Uterus (tissue), 4 donors: ENCODE measurements around the gene USH1G. TPM values are rescaled to one million over a fixed set of nuclear protein-coding genes. Genes with fewer than 3 reads are reported as not detected.

ENCODE experiments used
- DNase-seq, 2 donors: peaks; one replicate each; pipeline ENCODE4 v3.0.0-alpha.2; 2019 to 2020
- H3K27ac ChIP-seq, 2 donors: fragments of 200-600 bp; sonication (generic); 1 replicate in 1 of 2; 2 replicates in 1 of 2; pipeline ENCODE4 v1.5.1; 2016 to 2018
- H3K27me3 ChIP-seq, 2 donors: fragments of 200-600 bp; sonication (generic); one replicate each; pipeline ENCODE4 v1.5.1; 2018 to 2019; ENCODE audit warnings: control low read depth in 1 of 2
- H3K36me3 ChIP-seq, 2 donors: fragments of 200-600 bp; sonication (generic); one replicate each; pipeline ENCODE4 v1.5.1; 2019; ENCODE audit warnings: control low read depth in 1 of 2
- H3K4me1 ChIP-seq, 2 donors: fragments of 200-600 bp; sonication (generic); one replicate each; pipeline ENCODE4 v1.5.1; 2018 to 2019; ENCODE audit warnings: control low read depth in 1 of 2
- H3K4me3 ChIP-seq, 2 donors: fragments of 200-600 bp; sonication (generic); 1 replicate in 1 of 2; 2 replicates in 1 of 2; pipeline ENCODE4 v1.5.1; 2018 to 2019; ENCODE audit warnings: mild to moderate bottlenecking in 1 of 2
- H3K9me3 ChIP-seq, 2 donors: fragments of 200-600 bp; sonication (generic); one replicate each; pipeline ENCODE4 v1.5.1; 2019; ENCODE audit warnings: control low read depth in 1 of 2
- CTCF ChIP-seq, 4 experiments: fragments of 200-600 bp in 2 of 4; fragments of 450-650 bp in 2 of 4; sonication (generic) in 2 of 4; IDR thresholded peaks; one replicate each; pipeline ENCODE4 v1.5.1; 2016 to 2019; ENCODE audit warnings: antibody characterized with exemption in 4 of 4, mild to moderate bottlenecking in 2 of 4, moderate library complexity in 1 of 4
- POLR2A ChIP-seq, 2 donors: fragments of 450-650 bp; IDR thresholded peaks; one replicate each; pipeline ENCODE4 v1.6.1; 2016; ENCODE audit warnings: antibody characterized with exemption in 2 of 2, mild to moderate bottlenecking in 1 of 2, moderate library complexity in 1 of 2
- intact Hi-C: fragments of 100-400 bp; cut with DNase I; formaldehyde crosslinking; loops from one replicate; pipeline ENCODE4 v1.15.1; 2023; ENCODE audit warnings: low total_unique reads
- total RNA-seq, 4 donors: library from RNA; depleted of rRNA in 3 of 4; stranded (reverse); fragments of >200 nt in 3 of 4; gene quantifications; one replicate each; pipeline versions ENCODE4 v1.1.0 to v1.2.4, GENCODE V29; 2014 to 2023
- donor health status: DM: yes; HTN: yes; CAD: no.

USH1G gene
- total RNA-seq, 4 donors from 2014 or later, result 1.5 to 6.1 TPM; not detected in 2

DNA sequence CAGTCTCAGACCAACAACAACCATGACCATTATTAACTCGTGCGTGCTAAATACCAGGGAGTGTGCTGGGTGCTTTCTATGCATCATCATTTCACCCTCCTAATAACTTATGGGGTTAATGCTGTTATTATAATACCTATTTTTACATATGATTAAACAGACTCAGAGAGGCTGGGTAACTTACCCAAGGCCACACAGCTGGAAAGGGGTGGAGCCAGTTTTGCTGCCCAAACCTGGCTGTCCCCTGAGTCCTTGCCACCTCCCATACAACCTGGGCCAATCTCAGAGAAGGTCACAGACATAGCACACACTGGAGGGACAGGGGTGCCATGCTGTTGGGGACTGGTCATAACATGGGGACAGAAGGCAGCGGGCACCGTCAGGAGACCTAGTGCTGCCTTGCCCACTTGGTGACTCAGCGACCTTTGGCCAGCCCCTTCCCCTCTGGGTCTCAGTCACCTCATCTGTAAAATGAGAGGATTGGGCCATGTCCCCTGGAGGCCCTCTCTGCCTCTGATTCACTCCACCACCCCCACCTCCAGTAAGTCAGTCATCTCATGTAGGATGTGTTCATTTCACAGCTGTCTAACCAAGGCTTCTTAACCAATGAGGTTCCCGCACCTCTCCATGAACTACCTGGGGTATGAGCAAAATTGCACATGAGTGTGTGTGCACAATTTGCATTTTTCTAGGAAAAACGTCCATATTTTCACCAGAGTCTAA lies 18.2 kb downstream of the USH1G start:
- DNase-seq, result no peak
- Histone ChIP-seq H3K4me1 (no peaks in the 10 kb centered on the region), H3K9me3 (no peaks in the 10 kb centered on the region), H3K27ac (no peak overlapping the region), H3K27me3 (peaks cover 0 to 5% of the 10 kb centered on the region in 2 donors), H3K4me3 (no peak overlapping the region), H3K36me3 (no peaks in the 10 kb centered on the region)
- intact Hi-C loops, result no loop called here
- TF ChIP-seq POLR2A (IDR thresholded peaks at IDR 0.05), result no peak
- TF ChIP-seq CTCF (IDR thresholded peaks at IDR 0.05), result no peak

DNA sequence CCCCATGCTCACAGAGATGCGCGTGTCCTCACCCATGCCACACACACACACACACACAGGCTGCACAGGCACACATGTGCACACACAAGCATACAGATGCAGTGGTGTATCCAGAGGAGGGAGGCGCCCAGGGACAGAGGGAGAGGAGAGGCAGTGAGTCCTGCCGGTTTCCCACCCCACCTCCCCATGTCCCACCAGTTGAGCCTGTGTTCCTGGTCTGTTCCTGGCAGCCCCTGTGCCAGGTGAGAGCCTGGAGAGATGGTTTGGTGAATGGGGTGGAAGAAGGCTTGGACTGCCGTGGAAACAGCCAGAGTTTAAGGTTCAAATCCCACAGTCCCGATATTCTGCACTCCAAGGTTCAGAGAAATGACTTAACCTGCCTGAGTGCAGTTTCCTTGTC lies 19.4 kb downstream of the USH1G start:
- TF ChIP-seq CTCF (IDR thresholded peaks at IDR 0.05), result no peak
- no peak for TF ChIP-seq POLR2A (IDR thresholded peaks at IDR 0.05)

DNA sequence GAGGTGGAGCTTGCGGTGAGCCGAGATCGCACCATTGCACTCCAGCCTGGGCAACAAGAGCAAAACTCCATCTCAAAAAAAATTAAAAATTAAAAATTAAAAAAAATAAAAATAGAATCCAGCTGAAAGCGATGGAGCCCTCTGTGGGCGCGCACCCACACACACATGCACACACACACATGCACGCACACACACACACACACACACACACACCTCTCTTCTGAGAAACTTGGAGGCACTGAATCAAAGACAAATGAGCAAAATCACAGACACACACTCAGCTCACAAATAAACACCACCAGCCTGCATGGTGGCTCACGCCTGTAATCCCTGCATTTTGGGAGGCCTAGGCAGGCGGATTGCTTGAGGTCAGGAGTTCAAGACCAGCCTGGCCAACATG lies 20.0 kb downstream of the USH1G start:
- DNase-seq, result no peak
- TF ChIP-seq CTCF (IDR thresholded peaks at IDR 0.05), result no peak
- TF ChIP-seq POLR2A (IDR thresholded peaks at IDR 0.05), result no peak
- Histone ChIP-seq H3K27ac (no peak overlapping the region), H3K4me3 (no peak overlapping the region), H3K36me3 (no peaks in the 10 kb centered on the region), H3K9me3 (no peaks in the 10 kb centered on the region), H3K4me1 (no peaks in the 10 kb centered on the region), H3K27me3 (peaks cover 0 to 5% of the 10 kb centered on the region in 2 donors)
- intact Hi-C loops, result no loop called here

More for the DNA sequence above, 19.4 kb downstream of the USH1G start:
- intact Hi-C loops, result no loop called here
- Histone ChIP-seq H3K4me3 (no peak overlapping the region), H3K36me3 (no peaks in the 10 kb centered on the region), H3K9me3 (no peaks in the 10 kb centered on the region), H3K27ac (no peak overlapping the region), H3K4me1 (no peaks in the 10 kb centered on the region), H3K27me3 (peaks cover 0 to 5% of the 10 kb centered on the region in 2 donors)
- no peak for DNase-seq

- no peak for TF ChIP-seq CTCF (IDR thresholded peaks at IDR 0.05)
- no peak overlapping the region for H3K27ac ChIP-seq
- H3K27me3 ChIP-seq, result peaks cover 0 to 5% of the 10 kb centered on the region in 2 donors
- H3K4me1 ChIP-seq, result no peaks in the 10 kb centered on the region
- DNase-seq, result no peak
- intact Hi-C loops, result no loop called here
- H3K4me3 ChIP-seq, result no peak overlapping the region
- no peaks in the 10 kb centered on the region for H3K9me3 ChIP-seq
- no peaks in the 10 kb centered on the region for H3K36me3 ChIP-seq
These were observed 21.5 kb downstream of the USH1G start for GRCh38 chr17:74901353-74902135.

- DNase-seq, result no peak
- TF ChIP-seq CTCF (IDR thresholded peaks at IDR 0.05) (no peak), POLR2A (IDR thresholded peaks at IDR 0.05) (no peak)
- no peaks in the 10 kb centered on the region for H3K9me3 ChIP-seq
- no peak overlapping the region for H3K4me3 ChIP-seq
- intact Hi-C loops, result no loop called here
- H3K4me1 ChIP-seq, result no peaks in the 10 kb centered on the region
- no peaks in the 10 kb centered on the region for H3K36me3 ChIP-seq
- H3K27me3 ChIP-seq, result peaks cover 0 to 5% of the 10 kb centered on the region in 2 donors
- H3K27ac ChIP-seq, result no peak overlapping the region
These were observed 22.8 kb downstream of the USH1G start for GRCh38 chr17:74900208-74900607.
